Osteocyte (in vitro differentiated cells): ENCODE data around the gene TNK2. TPM values are rescaled to one million over a fixed set of nuclear protein-coding genes. Genes with fewer than 3 reads are reported as not detected.
"Not testable (repeated sequence)": the region's sequence is repeated elsewhere in the genome, so short reads cannot be mapped to it uniquely, and the experiment has no call there.

Experiments
- DNase-seq: peaks from one replicate; pipeline ENCODE4 v3.0.0; 2021; ENCODE audit warnings: mixed read lengths; ENCODE audit not compliant: unreplicated experiment; ENCODE audit errors: extremely low spot score
- H3K27ac Mint-ChIP-seq: one replicate; pipeline ENCODE4 v1.8.0; 2021; ENCODE audit warnings: mild to moderate bottlenecking, mixed read lengths; ENCODE audit not compliant: unreplicated experiment
- H3K27me3 Mint-ChIP-seq: one replicate; pipeline ENCODE4 v1.8.0; 2021; ENCODE audit warnings: mixed read lengths; ENCODE audit not compliant: unreplicated experiment
- H3K36me3 Mint-ChIP-seq: one replicate; pipeline ENCODE4 v1.8.0; 2021; ENCODE audit warnings: mixed read lengths; ENCODE audit not compliant: unreplicated experiment
- H3K4me1 Mint-ChIP-seq: one replicate; pipeline ENCODE4 v1.8.0; 2021; ENCODE audit warnings: mixed read lengths; ENCODE audit not compliant: unreplicated experiment
- H3K4me3 Mint-ChIP-seq: one replicate; pipeline ENCODE4 v1.8.0; 2021; ENCODE audit warnings: mild to moderate bottlenecking, moderate library complexity, mixed read lengths; ENCODE audit not compliant: unreplicated experiment
- H3K9me3 Mint-ChIP-seq: one replicate; pipeline ENCODE4 v1.8.0; 2021; ENCODE audit warnings: mixed read lengths; ENCODE audit not compliant: unreplicated experiment
- total RNA-seq: library from RNA; stranded (reverse); gene quantifications from 2 replicates; pipeline ENCODE4 v1.2.1, GENCODE V29; 2021
- TF ChIP-seq, protein P1 (sequence below): fragments of 200-600 bp; sonication (generic); IDR thresholded peaks from 2 replicates; pipeline ENCODE4 v1.5.0; 2021; ENCODE audit warnings: antibody characterized with exemption, mild to moderate bottlenecking, moderate library complexity

The TNK2 gene
- total RNA-seq, 1 donor from 2014 or later = 54.2 TPM

DNA sequence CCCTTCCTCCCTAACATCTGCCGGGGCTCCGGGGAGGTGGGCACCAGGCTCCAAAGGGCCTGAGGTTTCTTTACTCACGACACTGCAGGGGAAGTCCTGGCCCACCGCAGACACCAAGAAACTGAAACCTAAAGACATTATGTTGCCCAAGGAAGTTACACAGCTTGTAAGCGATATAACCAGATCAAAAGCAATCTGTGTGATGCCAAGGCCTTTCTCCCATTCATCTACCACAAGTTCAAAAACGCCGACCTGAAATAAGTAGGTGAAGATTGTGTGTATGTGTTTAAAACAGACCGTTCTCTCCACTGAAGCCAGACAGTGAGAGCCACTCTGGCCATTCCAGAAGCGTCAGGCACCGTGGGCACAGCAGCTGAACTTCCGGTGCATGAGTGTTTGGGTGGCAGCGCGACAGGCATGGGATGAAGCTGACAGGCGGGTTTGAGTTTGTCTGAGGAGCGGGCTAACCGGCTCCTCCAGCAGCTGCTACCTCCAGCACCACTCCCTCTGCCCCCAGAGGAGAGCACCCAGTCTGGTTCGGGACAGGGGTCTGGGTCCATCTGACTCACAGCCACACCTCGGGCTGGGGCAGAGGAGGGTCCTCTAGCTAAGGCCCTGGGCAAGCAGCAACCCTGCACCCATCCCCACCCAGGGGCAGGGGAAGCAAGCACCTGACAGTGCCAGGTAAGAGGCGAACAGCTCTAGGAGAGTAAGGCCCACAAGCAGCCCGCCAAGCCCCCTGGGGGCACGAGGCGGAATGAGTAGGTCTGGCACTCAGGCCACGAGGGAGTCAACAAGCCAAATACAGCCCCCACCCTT lies 1.3 kb downstream of the TNK2 start:
- peaks cover 41% of the 10 kb centered on the region for H3K4me1 Mint-ChIP-seq
- TF ChIP-seq, protein P1, sequence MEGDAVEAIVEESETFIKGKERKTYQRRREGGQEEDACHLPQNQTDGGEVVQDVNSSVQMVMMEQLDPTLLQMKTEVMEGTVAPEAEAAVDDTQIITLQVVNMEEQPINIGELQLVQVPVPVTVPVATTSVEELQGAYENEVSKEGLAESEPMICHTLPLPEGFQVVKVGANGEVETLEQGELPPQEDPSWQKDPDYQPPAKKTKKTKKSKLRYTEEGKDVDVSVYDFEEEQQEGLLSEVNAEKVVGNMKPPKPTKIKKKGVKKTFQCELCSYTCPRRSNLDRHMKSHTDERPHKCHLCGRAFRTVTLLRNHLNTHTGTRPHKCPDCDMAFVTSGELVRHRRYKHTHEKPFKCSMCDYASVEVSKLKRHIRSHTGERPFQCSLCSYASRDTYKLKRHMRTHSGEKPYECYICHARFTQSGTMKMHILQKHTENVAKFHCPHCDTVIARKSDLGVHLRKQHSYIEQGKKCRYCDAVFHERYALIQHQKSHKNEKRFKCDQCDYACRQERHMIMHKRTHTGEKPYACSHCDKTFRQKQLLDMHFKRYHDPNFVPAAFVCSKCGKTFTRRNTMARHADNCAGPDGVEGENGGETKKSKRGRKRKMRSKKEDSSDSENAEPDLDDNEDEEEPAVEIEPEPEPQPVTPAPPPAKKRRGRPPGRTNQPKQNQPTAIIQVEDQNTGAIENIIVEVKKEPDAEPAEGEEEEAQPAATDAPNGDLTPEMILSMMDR = no peak
- peak overlapping the region; percentile 35 for H3K4me3 Mint-ChIP-seq
- H3K27ac Mint-ChIP-seq = no peak overlapping the region
- H3K27me3 Mint-ChIP-seq = no peaks in the 10 kb centered on the region
- no peak for DNase-seq
- H3K36me3 Mint-ChIP-seq = no peaks in the 10 kb centered on the region
- H3K9me3 Mint-ChIP-seq = no peaks in the 10 kb centered on the region

DNA sequence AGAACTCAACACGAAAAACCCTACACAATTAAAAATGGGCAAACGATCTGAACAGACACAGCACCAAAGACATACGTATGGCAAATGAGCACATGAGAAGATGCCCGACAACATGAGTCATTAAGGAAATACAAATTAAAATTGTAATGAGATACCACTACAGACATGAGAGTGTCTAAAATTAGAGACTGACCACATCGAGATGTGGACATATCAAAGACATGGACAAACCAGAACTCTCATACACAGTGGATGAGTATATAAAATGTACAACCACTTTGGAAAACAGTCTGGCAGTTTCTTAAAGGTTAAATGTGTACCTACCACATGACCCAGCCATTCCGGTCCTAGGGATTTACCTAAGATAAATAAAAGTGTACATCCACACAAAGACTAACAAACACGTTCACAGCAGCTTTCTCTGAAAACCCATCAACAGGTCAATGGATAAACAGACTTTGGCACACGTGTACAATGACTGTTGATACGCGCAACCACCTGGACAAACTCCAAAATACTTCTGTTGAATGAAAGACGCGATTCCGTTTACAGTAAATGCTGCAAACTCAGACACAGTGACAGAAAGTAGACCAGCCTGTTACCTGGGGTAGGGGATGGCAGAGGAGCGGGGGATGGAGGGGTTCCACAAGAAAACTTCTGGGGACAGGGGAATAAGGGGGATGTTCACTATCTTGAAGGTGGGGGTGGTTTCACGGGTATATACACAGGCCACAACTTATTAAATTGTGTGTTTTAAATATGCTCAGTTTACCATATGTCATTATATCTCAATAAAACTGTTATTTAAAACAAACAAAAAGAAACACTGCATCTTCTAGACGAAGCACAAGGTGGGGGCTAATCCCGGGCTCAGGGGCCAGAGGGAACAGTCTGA lies 2.1 kb downstream of the TNK2 start:
- H3K4me1 Mint-ChIP-seq = peaks cover 50% of the 10 kb centered on the region
- H3K4me3 Mint-ChIP-seq = no peak overlapping the region
- TF ChIP-seq, protein P1 = no peak
- H3K27ac Mint-ChIP-seq = no peak overlapping the region
- no peaks in the 10 kb centered on the region for H3K9me3 Mint-ChIP-seq
- H3K36me3 Mint-ChIP-seq = no peaks in the 10 kb centered on the region
- H3K27me3 Mint-ChIP-seq = no peaks in the 10 kb centered on the region
- no peak for DNase-seq

DNA sequence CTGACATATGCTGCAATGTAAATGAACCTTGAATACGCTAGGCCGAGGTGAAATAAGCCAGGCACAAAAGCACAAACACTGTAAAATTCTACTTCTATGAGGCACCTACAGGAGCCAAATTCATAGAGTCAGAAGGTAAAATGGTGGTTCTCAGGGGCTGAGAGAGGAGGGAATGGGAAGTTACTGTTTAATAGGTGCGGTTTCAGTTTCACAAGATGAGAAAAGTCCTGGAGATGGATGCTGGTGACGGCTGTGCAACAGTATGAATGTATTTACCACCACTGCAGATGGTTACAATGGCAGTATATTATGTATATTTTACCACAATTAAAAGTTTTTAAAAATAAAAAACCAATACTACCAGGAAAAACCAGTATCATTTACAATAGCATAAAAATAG lies 4.0 kb downstream of the TNK2 start:
- H3K4me1 Mint-ChIP-seq = peaks cover 59% of the 10 kb centered on the region
- no peak overlapping the region for H3K27ac Mint-ChIP-seq
- TF ChIP-seq, protein P1 = no peak
- no peak overlapping the region for H3K4me3 Mint-ChIP-seq
- no peaks in the 10 kb centered on the region for H3K36me3 Mint-ChIP-seq
- no peaks in the 10 kb centered on the region for H3K27me3 Mint-ChIP-seq
- DNase-seq = no peak
- no peaks in the 10 kb centered on the region for H3K9me3 Mint-ChIP-seq

DNA sequence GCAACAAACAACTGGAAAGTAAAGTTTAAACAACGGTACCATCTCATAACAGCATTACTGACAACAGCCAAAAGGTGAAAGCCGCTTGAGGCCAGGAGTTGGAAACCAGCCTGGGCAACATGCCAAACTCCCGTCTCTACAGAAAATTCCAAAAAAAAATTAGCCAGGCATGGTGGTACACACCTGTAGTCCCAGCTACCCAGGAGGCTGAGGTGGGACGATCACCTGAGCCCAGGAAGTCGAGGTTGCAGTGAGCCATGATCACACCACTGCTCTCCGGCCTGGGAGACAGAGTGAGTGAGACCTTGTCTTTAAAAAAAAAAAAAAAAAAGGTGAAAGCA lies 4.4 kb downstream of the TNK2 start:
- no peaks in the 10 kb centered on the region for H3K36me3 Mint-ChIP-seq
- DNase-seq = no peak
- no peaks in the 10 kb centered on the region for H3K27me3 Mint-ChIP-seq
- no peak overlapping the region for H3K4me3 Mint-ChIP-seq
- TF ChIP-seq, protein P1 = no peak
- H3K27ac Mint-ChIP-seq = no peak overlapping the region
- H3K9me3 Mint-ChIP-seq = no peaks in the 10 kb centered on the region
- peaks cover 59% of the 10 kb centered on the region for H3K4me1 Mint-ChIP-seq

DNA sequence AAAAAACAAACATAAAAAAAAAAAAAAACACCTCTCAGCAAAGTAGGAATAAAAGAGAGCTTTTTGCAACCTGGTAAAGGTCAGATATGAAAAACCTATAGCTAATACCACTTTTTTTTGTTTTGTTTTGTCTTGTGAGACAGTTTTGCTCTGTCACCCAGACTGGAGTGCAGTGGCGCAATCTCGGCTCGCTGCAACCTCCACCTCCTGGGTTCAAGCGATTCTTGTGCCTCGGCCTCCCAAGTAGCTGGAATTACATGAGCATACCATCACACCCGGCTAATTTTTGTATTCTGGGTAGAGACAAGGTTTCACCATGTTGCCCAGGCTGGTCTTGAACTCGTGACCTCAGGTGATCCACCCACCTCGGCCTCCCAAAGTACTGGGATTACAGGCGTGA lies 5.7 kb downstream of the TNK2 start:
- not testable (repeated sequence) for H3K27ac Mint-ChIP-seq, H3K4me3 Mint-ChIP-seq, H3K36me3 Mint-ChIP-seq, H3K9me3 Mint-ChIP-seq, DNase-seq, H3K27me3 Mint-ChIP-seq
- peaks cover 60% of the 10 kb centered on the region for H3K4me1 Mint-ChIP-seq

DNA sequence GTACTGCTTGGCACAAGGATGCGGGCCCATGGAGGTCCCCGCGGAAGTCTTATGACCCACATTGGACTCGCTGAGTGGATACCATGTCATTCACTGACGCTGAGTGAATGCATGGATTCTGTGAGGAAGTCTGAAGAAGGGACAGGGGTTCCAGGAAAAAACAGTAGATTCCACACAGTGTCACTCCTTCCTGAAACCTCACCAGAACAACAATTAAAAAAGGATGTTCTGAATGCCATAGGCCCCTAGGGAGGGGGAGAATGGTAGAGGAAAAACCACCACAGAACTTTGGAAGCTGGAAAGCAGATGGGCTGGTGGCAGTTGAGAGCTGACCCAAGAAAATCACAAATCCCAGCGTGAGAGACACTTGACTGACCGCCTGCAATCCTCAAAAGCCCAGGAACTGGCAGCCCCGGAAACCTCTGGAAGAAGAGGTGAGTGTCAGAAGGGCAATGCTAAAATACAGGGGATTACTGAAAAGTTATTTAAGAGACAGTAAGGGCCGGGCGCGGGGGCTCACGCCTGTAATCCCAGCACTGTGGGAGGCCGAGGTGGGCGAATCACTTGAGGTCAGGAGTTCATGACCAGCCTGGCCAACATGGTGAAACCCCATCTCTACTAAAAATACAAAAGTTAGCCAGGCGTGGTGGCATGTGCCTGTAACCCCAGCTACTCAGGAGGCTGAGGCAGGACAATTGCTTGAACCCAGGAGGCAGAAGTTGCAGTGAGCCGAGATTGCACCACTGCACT lies 6.3 kb downstream of the TNK2 start:
- not testable (repeated sequence) for H3K9me3 Mint-ChIP-seq, H3K36me3 Mint-ChIP-seq, DNase-seq, H3K4me3 Mint-ChIP-seq, H3K27me3 Mint-ChIP-seq
- peak overlapping the region; percentile 54 for H3K27ac Mint-ChIP-seq
- H3K4me1 Mint-ChIP-seq = peaks cover 61% of the 10 kb centered on the region
